ENCODE results near the gene GABRP. TPM values are rescaled to one million over a fixed set of nuclear protein-coding genes. Genes with fewer than 3 reads are reported as not detected.
A peak's percentile ranks its signal among the peaks of the same experiment; 100 is the strongest.
"Not testable (repeated sequence)": the region's sequence is repeated elsewhere in the genome, so short reads cannot be mapped to it uniquely, and the experiment has no call there.

GABRP gene
- total RNA-seq, 6 donors from 2014 or later = 0.20 to 5.3 (median 0.28) TPM; not detected in 2

DNA sequence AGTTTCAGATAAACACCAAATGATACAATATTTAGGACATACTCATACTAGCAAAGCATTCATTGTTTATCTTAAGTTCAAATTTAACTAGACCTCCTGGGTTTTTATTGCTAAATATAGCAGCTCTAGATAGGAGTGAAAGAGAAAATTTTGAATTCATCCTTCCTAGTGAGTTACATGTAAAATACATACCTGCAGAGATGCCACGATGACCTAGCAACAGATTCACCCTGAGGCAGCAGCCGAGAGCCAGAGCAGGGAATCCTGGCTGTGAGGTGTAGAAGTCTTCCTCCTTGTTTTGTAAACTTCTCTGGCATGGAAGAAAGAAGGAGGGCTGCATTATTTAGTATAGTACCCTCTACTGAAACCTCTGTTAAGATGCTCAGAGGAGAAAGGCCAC, 25.9 kb upstream of the GABRP start:
- WGBS, 2 donors = 90 to 94% methylated on average over 2 of the region's 2 CpGs
- ATAC-seq (ENCODE audit: low FRiP score in 2 of 2) (no peak), DNase-seq (no peak)
- TF ChIP-seq EP300 (IDR thresholded peaks at IDR 0.05) (no peak), POLR2A (IDR thresholded peaks at IDR 0.05) (no peak), POLR2AphosphoS5 (IDR thresholded peaks at IDR 0.05) (no peak)
- TF ChIP-seq, protein P1, sequence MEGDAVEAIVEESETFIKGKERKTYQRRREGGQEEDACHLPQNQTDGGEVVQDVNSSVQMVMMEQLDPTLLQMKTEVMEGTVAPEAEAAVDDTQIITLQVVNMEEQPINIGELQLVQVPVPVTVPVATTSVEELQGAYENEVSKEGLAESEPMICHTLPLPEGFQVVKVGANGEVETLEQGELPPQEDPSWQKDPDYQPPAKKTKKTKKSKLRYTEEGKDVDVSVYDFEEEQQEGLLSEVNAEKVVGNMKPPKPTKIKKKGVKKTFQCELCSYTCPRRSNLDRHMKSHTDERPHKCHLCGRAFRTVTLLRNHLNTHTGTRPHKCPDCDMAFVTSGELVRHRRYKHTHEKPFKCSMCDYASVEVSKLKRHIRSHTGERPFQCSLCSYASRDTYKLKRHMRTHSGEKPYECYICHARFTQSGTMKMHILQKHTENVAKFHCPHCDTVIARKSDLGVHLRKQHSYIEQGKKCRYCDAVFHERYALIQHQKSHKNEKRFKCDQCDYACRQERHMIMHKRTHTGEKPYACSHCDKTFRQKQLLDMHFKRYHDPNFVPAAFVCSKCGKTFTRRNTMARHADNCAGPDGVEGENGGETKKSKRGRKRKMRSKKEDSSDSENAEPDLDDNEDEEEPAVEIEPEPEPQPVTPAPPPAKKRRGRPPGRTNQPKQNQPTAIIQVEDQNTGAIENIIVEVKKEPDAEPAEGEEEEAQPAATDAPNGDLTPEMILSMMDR (IDR thresholded peaks at IDR 0.05) = no peak
- H3K4me1 ChIP-seq = peaks cover 8 to 22% (median 18%) of the 10 kb centered on the region in 4 donors
- H3K27me3 ChIP-seq = no peaks in the 10 kb centered on the region
- no peak overlapping the region for H3K4me3 ChIP-seq
- H3K9me3 ChIP-seq = no peaks in the 10 kb centered on the region
- no peaks in the 10 kb centered on the region for H3K36me3 ChIP-seq
- peak overlapping the region in 1 of 4 donors; percentile 39 for H3K27ac ChIP-seq

DNA sequence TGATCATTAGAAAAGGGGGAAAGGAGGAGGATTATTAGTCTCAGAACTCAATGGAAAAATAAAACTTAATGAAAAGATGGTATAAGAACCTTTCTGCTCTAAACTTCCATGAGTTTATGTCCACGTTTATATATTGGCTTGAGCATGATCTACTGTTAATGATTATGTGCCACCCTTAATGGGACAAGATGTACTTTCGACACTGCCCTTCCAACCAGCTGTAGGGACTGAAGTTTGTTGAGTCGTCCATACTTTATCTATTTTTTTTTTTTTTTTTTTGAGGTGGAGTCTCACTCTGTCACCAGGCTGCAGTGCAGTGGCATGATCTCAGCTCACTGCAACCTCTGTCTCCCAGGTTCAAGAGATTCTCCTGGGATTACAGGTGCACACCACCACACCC, 25.0 kb upstream of the GABRP start:
- H3K27me3 ChIP-seq = no peaks in the 10 kb centered on the region
- 83% methylated on average over 3 of the region's 3 CpGs for WGBS, 2 donors
- no peak for DNase-seq
- H3K9me3 ChIP-seq = no peaks in the 10 kb centered on the region
- no peaks in the 10 kb centered on the region for H3K36me3 ChIP-seq
- peaks cover 8 to 22% (median 18%) of the 10 kb centered on the region in 4 donors for H3K4me1 ChIP-seq
- H3K4me3 ChIP-seq = no peak overlapping the region
- H3K27ac ChIP-seq = no peak overlapping the region
- no peak for ATAC-seq (ENCODE audit: low FRiP score in 2 of 2)
- TF ChIP-seq POLR2A (IDR thresholded peaks at IDR 0.05) = no peak
- TF ChIP-seq, protein P1 (IDR thresholded peaks at IDR 0.05) = no peak
- no peak for TF ChIP-seq EP300 (IDR thresholded peaks at IDR 0.05)
- TF ChIP-seq POLR2AphosphoS5 (IDR thresholded peaks at IDR 0.05) = no peak

DNA sequence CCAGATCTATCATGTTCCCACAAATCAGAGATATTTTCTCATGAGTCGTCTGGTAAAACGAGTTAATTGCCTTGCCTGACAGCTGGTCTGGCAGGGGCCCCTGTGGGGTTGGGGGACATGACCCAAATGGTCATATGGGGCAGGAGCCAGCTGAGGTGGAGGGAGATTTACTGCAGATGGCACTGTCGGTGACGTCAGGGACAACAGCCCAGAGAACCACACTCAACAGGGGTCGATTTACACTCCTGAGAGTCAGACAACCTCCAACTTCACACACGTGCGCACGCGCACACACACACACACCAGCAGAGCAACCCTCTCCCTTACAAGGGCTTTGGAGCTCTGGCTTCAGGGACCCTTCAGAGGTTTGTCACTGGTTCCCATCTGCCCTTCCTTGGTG, 23.4 kb upstream of the GABRP start:
- TF ChIP-seq, protein P1 (IDR thresholded peaks at IDR 0.05) = no peak
- TF ChIP-seq POLR2AphosphoS5 (IDR thresholded peaks at IDR 0.05) = no peak
- no peak for TF ChIP-seq EP300 (IDR thresholded peaks at IDR 0.05)
- no peak for TF ChIP-seq POLR2A (IDR thresholded peaks at IDR 0.05)
- no peaks in the 10 kb centered on the region for H3K9me3 ChIP-seq
- H3K27ac ChIP-seq = no peak overlapping the region
- H3K4me3 ChIP-seq = no peak overlapping the region
- no peaks in the 10 kb centered on the region for H3K36me3 ChIP-seq
- peaks cover 8 to 22% (median 18%) of the 10 kb centered on the region in 4 donors for H3K4me1 ChIP-seq
- ATAC-seq (ENCODE audit: low FRiP score in 2 of 2) (no peak), DNase-seq (no peak)
- no peaks in the 10 kb centered on the region for H3K27me3 ChIP-seq
- WGBS, 2 donors = 82 to 92% methylated on average over 8 to 9 of the region's 9 CpGs

DNA sequence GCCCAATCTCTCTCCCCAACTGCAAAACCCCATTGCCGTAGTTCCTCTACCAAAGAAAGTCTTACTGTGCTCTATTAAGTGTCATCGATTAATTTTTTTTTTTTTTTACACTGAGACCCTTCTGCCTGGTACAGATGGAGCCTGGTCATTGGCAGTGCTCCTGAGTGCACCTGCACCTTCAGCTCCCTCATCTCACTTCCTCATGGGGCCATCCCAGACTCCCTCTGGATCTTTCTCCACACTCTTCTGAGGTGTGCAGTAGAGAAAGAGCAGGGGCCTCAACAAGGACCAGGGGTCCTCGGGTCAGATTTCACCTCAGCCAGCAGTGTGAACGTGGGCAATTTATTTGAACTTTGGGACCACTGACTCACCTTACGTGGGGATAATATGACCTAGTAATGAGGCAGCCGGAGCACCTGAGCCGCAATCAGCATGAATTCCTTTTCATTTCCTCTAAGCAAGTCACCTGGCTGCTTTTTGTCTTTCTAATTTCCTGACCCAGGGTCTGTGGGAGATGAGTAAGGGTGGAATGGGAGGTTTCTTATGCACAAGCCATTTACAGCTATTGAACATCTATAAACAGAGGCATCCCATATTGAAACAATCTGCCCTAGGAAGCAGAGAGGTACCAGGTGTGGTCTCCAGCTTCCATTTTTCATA, 22.3 kb upstream of the GABRP start:
- WGBS, 2 donors = 91 to 95% methylated on average over 7 of the region's 7 CpGs
- TF ChIP-seq POLR2AphosphoS5 (IDR thresholded peaks at IDR 0.05) (no peak), POLR2A (IDR thresholded peaks at IDR 0.05) (no peak), EP300 (IDR thresholded peaks at IDR 0.05) (no peak)
- TF ChIP-seq, protein P1 (IDR thresholded peaks at IDR 0.05) = no peak
- Histone ChIP-seq H3K4me1 (peaks cover 8 to 19% (median 16%) of the 10 kb centered on the region in 4 donors), H3K36me3 (no peaks in the 10 kb centered on the region), H3K9me3 (no peaks in the 10 kb centered on the region), H3K4me3 (no peak overlapping the region), H3K27ac (no peak overlapping the region), H3K27me3 (no peaks in the 10 kb centered on the region)
- DNase-seq = no peak
- no peak for ATAC-seq (ENCODE audit: low FRiP score in 2 of 2)

DNA sequence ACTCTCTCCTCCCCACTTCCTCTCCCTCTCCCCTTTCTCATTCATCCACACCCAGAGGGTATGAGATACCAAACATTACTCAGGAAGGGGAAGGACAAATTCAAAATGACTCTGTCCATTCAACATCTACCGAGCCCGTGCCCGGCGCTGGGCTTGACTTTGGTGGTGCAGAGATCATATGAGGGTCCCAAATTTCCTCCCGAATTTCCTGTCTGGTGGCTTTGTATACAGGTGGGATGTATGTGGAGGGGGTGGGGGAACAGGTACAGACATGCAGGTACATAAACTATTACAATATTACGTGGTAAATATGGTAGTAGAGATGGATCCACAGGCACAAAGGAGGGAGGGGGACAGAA, 21.8 kb upstream of the GABRP start:
- ATAC-seq (ENCODE audit: low FRiP score in 2 of 2) (no peak), DNase-seq (no peak)
- Histone ChIP-seq H3K27ac (no peak overlapping the region), H3K27me3 (no peaks in the 10 kb centered on the region), H3K4me3 (no peak overlapping the region), H3K4me1 (peaks cover 8 to 15% (median 11%) of the 10 kb centered on the region in 4 donors), H3K9me3 (no peaks in the 10 kb centered on the region), H3K36me3 (no peaks in the 10 kb centered on the region)
- TF ChIP-seq POLR2A (IDR thresholded peaks at IDR 0.05) = no peak
- 91 to 93% methylated on average over 6 of the region's 6 CpGs for WGBS, 2 donors

DNA sequence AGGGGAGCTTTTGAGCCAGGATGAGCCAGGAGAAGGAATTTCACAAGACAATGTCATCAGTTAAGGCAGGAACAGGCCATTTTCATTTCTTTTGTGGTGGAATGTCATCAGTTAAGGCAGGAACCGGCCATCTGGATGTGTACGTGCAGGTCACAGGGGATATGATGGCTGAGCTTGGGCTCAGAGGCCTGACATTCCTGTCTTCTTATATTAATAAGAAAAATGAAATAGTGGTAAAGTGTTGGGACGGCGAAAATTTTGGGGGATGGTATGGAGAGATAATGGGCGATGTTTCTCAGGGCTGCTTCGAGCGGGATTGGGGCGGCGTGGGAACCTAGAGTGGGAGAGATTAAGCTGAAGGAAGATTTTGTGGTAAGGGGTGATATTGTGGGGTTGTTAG, 21.2 kb upstream of the GABRP start:
- not testable (repeated sequence) for H3K27ac ChIP-seq; ATAC-seq (ENCODE audit: low FRiP score in 2 of 2); DNase-seq; H3K9me3 ChIP-seq; H3K36me3 ChIP-seq; H3K27me3 ChIP-seq; H3K4me3 ChIP-seq
- WGBS, 2 donors = 93% methylated on average over 9 of the region's 9 CpGs
- H3K4me1 ChIP-seq = peaks cover 5 to 10% (median 6%) of the 10 kb centered on the region in 4 donors

DNA sequence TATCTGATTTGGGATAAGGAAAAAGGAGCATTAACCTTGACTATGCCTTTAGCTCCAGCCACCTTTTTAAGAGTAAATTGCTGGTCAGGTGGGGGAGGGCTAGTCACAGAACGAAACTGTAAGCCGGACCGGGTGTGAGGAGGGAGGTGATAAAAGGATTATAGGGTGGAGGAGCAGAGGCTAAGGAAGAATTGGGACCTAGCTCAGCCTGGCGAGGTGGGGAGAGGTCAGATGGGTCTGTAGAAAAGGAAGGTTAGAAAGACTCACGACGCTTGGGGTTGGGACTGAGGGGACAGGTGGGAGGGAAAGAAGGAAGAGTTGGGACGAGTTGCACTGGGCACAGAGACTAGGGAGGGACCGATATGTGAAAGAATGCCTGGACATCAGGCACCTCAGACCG, 17.7 kb upstream of the GABRP start:
- H3K36me3 ChIP-seq; DNase-seq; H3K27ac ChIP-seq; ATAC-seq (ENCODE audit: low FRiP score in 2 of 2); H3K27me3 ChIP-seq; H3K9me3 ChIP-seq; H3K4me3 ChIP-seq; H3K4me1 ChIP-seq: not testable (repeated sequence)
- WGBS, 2 donors = 83 to 84% methylated on average over 9 of the region's 9 CpGs
